HG03175 (cell line): ENCODE measurements around the gene PCDH1.

ENCODE experiments used
- ATAC-seq: cut with Tn5 transposase; IDR thresholded peaks from one replicate; pipeline ENCODE4 v1.9.1; 2021; ENCODE audit warnings: mild to moderate bottlenecking, moderate library complexity; ENCODE audit not compliant: unreplicated experiment

PCDH1 gene

GRCh38 chr5:141812512-141812911, 65.7 kb downstream of the PCDH1 start:
- no peak for ATAC-seq

- ATAC-seq: peak; percentile 70
Observed at GRCh38 chr5:141811287-141812155, 66.7 kb downstream of the PCDH1 start.

GRCh38 chr5:141810702-141811101, 67.5 kb downstream of the PCDH1 start:
- ATAC-seq: no peak

GRCh38 chr5:141809380-141810096, 68.7 kb downstream of the PCDH1 start:
- ATAC-seq: no peak

- no peak for ATAC-seq
Observed at GRCh38 chr5:141808857-141809256, 69.4 kb downstream of the PCDH1 start.

GRCh38 chr5:141807732-141808131, 70.5 kb downstream of the PCDH1 start:
- ATAC-seq: no peak

- ATAC-seq: no peak
Observed at GRCh38 chr5:141807329-141807728, 70.9 kb downstream of the PCDH1 start.

- no peak for ATAC-seq
Observed at GRCh38 chr5:141806626-141807025, 71.6 kb downstream of the PCDH1 start.

GRCh38 chr5:141805874-141806595, 72.2 kb downstream of the PCDH1 start:
- ATAC-seq: no peak

- ATAC-seq: no peak
Observed at GRCh38 chr5:141804475-141804874, 73.7 kb downstream of the PCDH1 start.
